Transverse colon (tissue), 4 donors: Measurements from ENCODE around the gene MIDN. TPM values are rescaled to one million over a fixed set of nuclear protein-coding genes. Genes with fewer than 3 reads are reported as not detected.

Source experiments
- DNase-seq: peaks from one replicate; pipeline ENCODE4 v3.0.0-alpha.2; 2019
- H3K27ac ChIP-seq, 4 donors: fragments of 200-600 bp; sonication (generic); 2 replicates each; pipeline ENCODE4 v1.5.1; 2016 to 2018; ENCODE audit warnings: inconsistent platforms in 4 of 4
- H3K27me3 ChIP-seq: fragments of 200-600 bp; sonication (generic); 2 replicates; pipeline ENCODE4 v1.5.1; 2017; ENCODE audit warnings: inconsistent platforms
- H3K36me3 ChIP-seq, 4 donors: fragments of 200-600 bp; sonication (generic); 2 replicates each; pipeline ENCODE4 v1.5.1; 2017 to 2019; ENCODE audit warnings: inconsistent platforms in 4 of 4
- H3K4me1 ChIP-seq, 4 donors: fragments of 200-600 bp; sonication (generic); 2 replicates each; pipeline ENCODE4 v1.5.1; 2017 to 2020; ENCODE audit warnings: inconsistent platforms in 4 of 4
- H3K4me3 ChIP-seq, 4 donors: fragments of 200-600 bp; sonication (generic); 1 replicate in 1 of 4; 2 replicates in 3 of 4; pipeline versions ENCODE4 v1.5.1 to v1.6.1; 2017 to 2019; ENCODE audit warnings: inconsistent platforms in 4 of 4
- H3K9me3 ChIP-seq, 2 donors: fragments of 200-600 bp; sonication (generic); 2 replicates each; pipeline ENCODE4 v1.5.1; 2017 to 2019; ENCODE audit warnings: inconsistent platforms in 2 of 2
- EP300 ChIP-seq: sonication (generic); formaldehyde crosslinking; IDR thresholded peaks from one replicate; pipeline ENCODE4 v1.6.1; 2017; ENCODE audit warnings: antibody characterized with exemption, low read depth
- POLR2A ChIP-seq: fragments of 450-650 bp; IDR thresholded peaks from one replicate; pipeline ENCODE4 v1.6.1; 2016; ENCODE audit warnings: antibody characterized with exemption, mild to moderate bottlenecking, moderate library complexity
- POLR2AphosphoS5 ChIP-seq, 3 donors: sonication (generic); formaldehyde crosslinking; IDR thresholded peaks; one replicate each; pipeline ENCODE4 v1.6.1; 2016; ENCODE audit warnings: antibody characterized with exemption in 3 of 3
- WGBS, 2 donors: methylation state at CpG; one replicate each; pipeline ENCODE4 v1.1.5; 2018; ENCODE audit warnings: low coverage in 1 of 2; 5-methylcytosine and 5-hydroxymethylcytosine counted together
- in situ Hi-C, 4 donors: fragments of 200-750 bp; cut with MboI; loops; one replicate each; pipeline versions ENCODE4 v1.15.0 to v1.15.1; 2017; ENCODE audit warnings: low sequenced_read_pairs in 3 of 4, low pct_ligation_motif_present in 1 of 4, low pct_unique_long_range_greater_than_20kb in 1 of 4
- intact Hi-C: fragments of 100-400 bp; cut with DNase I; formaldehyde crosslinking; loops from one replicate; pipeline ENCODE4 v1.15.1; 2023; ENCODE audit warnings: low total_unique reads
- total RNA-seq, 4 donors: library from RNA; depleted of rRNA; stranded (reverse); fragments of >200 nt; gene quantifications; one replicate each; pipeline ENCODE4 v1.1.0, GENCODE V29; 2016
- TF ChIP-seq, protein P1 (sequence below), 5 experiments: fragments of 200-600 bp in 3 of 5; fragments of 450-650 bp in 2 of 5; sonication (generic) in 3 of 5; IDR thresholded peaks; 1 replicate in 2 of 5; 2 replicates in 3 of 5; pipeline ENCODE4 v1.5.1; 2016 to 2017; ENCODE audit warnings: antibody characterized with exemption in 5 of 5, inconsistent platforms in 3 of 5, mild to moderate bottlenecking in 2 of 5, moderate library complexity in 1 of 5

Gene MIDN
- total RNA-seq, 4 donors from 2014 or later = 89.4 to 379 (median 116) TPM

DNA sequence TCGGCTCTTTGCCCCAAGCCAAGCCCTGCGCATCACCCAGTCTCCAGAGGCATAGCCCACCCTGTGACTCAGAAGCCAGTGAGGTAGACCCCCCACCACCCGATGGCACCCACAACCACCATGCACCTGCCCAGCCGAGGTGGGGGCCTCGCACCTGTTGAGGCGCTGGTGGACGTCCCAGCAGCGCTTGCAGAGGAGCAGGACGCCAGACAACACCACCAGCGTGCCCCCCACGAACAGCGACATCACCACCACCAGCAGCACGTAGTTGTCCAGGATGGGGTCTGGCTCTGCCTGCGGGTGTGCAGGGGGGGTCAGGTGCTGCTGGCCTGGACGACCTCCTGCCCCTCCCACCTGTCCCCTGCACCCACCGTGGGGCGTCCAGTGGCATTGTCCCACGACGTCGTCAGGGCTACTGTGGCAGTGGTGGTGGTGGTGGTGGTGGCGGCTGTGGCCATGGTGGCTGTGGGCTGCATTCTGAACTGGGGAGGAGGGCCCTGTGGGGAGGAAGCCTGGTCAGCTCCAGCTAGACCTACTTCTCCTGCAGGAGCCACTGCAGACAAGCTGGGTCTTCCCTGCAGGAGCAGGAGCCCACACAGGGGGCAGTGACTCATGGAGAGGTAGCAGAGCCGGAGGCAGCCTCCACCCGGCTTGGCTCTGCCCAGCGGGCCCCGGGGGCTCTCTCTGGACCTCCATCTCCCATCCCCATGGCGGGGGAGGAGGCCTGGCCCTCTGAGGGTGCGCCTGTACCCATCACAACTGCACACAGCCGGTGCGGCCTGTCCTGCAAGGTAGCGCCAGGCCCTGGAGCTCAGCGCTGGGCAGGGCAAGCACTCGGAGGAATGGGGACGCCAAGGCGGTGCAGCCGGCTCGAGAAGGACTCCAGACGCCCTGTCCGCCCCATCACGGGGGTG is 12.5 kb upstream of the MIDN start:
- Histone ChIP-seq H3K27ac (no peak overlapping the region), H3K4me3 (no peak overlapping the region), H3K9me3 (no peaks in the 10 kb centered on the region), H3K27me3 (peaks cover 46% of the 10 kb centered on the region), H3K4me1 (peaks cover 28 to 50% (median 39%) of the 10 kb centered on the region in 4 donors), H3K36me3 (no peaks in the 10 kb centered on the region)
- in situ Hi-C loops = no loop called here
- 62% methylated on average over 34 of the region's 39 CpGs; no CpG with 5 or more reads in 1 of the 2 donors for WGBS, 2 donors
- DNase-seq = no peak
- TF ChIP-seq EP300 = no peak
- TF ChIP-seq, protein P1, sequence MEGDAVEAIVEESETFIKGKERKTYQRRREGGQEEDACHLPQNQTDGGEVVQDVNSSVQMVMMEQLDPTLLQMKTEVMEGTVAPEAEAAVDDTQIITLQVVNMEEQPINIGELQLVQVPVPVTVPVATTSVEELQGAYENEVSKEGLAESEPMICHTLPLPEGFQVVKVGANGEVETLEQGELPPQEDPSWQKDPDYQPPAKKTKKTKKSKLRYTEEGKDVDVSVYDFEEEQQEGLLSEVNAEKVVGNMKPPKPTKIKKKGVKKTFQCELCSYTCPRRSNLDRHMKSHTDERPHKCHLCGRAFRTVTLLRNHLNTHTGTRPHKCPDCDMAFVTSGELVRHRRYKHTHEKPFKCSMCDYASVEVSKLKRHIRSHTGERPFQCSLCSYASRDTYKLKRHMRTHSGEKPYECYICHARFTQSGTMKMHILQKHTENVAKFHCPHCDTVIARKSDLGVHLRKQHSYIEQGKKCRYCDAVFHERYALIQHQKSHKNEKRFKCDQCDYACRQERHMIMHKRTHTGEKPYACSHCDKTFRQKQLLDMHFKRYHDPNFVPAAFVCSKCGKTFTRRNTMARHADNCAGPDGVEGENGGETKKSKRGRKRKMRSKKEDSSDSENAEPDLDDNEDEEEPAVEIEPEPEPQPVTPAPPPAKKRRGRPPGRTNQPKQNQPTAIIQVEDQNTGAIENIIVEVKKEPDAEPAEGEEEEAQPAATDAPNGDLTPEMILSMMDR (IDR thresholded peaks at IDR 0.05) = no peak
- TF ChIP-seq POLR2A = no peak
- no peak for TF ChIP-seq POLR2AphosphoS5 (IDR thresholded peaks at IDR 0.05)
- intact Hi-C loops = no loop called here

DNA sequence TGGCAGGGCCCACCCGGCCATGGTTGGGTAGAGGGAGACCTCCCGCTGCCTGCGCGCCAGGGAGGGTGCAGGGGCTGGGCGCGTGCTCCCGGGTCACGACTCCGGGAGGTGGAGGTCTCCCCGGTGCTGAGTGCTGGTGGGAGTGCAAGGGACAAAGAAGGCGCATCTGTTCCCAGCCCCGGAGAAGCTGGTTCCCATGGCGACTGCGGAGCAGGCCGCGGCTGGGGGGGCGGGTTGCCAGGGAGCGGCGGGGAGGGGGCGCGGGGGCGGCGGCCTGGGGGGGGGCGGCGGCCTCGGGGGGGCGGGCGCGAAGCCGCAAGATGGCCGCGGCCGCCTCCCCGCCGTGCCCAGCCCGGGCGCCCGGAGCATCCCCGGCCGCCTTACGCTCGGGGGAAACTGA is 11.8 kb upstream of the MIDN start:
- Histone ChIP-seq H3K9me3 (no peaks in the 10 kb centered on the region), H3K27ac (no peak overlapping the region), H3K4me3 (peak overlapping the region in 2 of 4 donors; percentile 40 to 56), H3K4me1 (peaks cover 32 to 55% (median 45%) of the 10 kb centered on the region in 4 donors), H3K36me3 (no peaks in the 10 kb centered on the region), H3K27me3 (peaks cover 46% of the 10 kb centered on the region)
- in situ Hi-C loops = no loop called here
- no peak for DNase-seq
- TF ChIP-seq, protein P1 (IDR thresholded peaks at IDR 0.05) = no peak
- TF ChIP-seq POLR2AphosphoS5 (IDR thresholded peaks at IDR 0.05) = no peak
- no peak for TF ChIP-seq POLR2A
- WGBS, 2 donors = 0 to 22% methylated on average over 12 to 21 of the region's 42 CpGs
- intact Hi-C loops = no loop called here

DNA sequence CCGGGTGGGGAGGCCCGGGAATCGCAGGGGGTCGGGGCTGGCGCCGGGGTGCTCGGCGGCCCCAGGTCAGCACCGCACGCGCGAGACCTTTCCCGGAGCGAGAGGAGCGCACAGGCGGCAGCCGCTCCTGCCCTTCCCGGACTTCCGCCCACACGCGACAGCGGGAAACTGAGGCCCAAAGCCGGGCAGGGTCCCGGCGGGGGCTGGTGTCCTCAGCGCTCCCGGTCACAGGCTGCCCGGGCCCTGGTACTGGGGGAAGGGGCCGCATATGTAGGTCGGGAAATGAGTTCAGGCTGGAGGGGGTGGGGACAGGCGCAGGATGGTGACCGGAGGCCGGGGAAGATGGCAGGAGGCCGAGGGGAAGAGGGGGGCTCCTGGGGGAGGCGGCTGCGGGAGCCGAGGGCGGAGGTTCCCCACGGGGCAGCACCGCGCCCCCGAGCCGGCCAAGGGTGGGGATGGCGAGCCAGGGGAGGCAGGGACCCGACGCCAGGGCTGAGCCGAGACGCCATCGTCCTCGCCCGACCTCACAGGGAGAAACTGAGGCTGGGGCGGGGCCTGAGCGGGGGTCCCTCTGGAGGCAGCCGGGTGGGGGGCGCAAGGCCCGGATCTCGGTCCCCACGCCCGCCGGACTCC is 11.2 kb upstream of the MIDN start:
- WGBS, 2 donors = 1% methylated on average over 44 of the region's 60 CpGs; no CpG with 5 or more reads in 1 of the 2 donors
- Histone ChIP-seq H3K4me1 (peaks cover 32 to 54% (median 45%) of the 10 kb centered on the region in 4 donors), H3K36me3 (no peaks in the 10 kb centered on the region), H3K27ac (peak overlapping the region in 1 of 4 donors; percentile 36), H3K27me3 (peaks cover 46% of the 10 kb centered on the region), H3K9me3 (no peaks in the 10 kb centered on the region), H3K4me3 (peak overlapping the region; percentile 29 to 56 (median 37))
- no peak for DNase-seq
- in situ Hi-C loops = no loop called here
- TF ChIP-seq EP300 (no peak), POLR2A (no peak), POLR2AphosphoS5 (IDR thresholded peaks at IDR 0.05) (no peak)
- TF ChIP-seq, protein P1 (IDR thresholded peaks at IDR 0.05) = no peak
- intact Hi-C loops = no loop called here

DNA sequence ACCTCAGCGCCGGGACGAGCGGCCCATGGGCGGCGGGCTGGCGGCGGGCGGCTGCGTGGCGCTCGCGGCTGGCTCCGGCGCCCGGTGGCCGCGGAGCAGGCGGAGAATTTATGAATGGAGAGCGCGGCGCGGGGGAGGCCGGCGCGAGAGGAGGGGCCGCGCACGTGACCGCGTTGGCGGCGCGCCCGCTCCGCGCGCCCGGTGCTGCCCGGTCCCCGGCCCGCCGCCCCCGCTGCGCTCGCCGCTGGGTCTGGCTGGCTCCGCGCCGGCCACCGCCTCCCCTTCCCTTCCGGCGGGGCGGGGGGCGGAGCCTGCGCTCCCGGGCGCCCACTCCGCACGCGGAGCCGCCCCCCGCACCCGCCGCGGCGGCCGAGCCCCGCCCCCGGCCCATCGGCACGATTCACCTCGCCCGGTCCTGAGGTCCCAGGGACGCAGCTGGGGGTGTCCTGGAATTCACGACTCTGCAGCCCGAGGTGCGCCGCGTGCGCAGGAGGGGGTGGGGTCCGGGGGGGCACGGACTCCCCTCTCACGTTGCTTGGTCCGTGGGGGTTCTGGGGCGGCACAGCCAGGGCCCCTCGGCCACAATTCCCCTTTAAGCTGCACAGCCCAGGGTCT is 10.5 kb upstream of the MIDN start, which contains the start of gene CBARP:
Gene CBARP (minus strand): TSS at position 252 of the 615 bp plus-strand sequence. CDS start 1,905 bp downstream, outside the sequence.
- peaks cover 46% of the 10 kb centered on the region for H3K27me3 ChIP-seq
- intact Hi-C loops = no loop called here
- WGBS, 2 donors = 1% methylated on average over 30 of the region's 87 CpGs; no CpG with 5 or more reads in 1 of the 2 donors
- H3K4me3 ChIP-seq = peak within 1 kb of the TSS; percentile 29 to 56 (median 37)
- no peaks in the 10 kb centered on the region for H3K36me3 ChIP-seq
- peaks cover 35 to 54% (median 45%) of the 10 kb centered on the region in 4 donors for H3K4me1 ChIP-seq
- peak within 1 kb of the TSS; percentile 4 to 99 (median 98) for H3K27ac ChIP-seq
- in situ Hi-C loops = no loop called here
- no peak for TF ChIP-seq EP300
- TF ChIP-seq POLR2A = no peak
- TF ChIP-seq, protein P1 (IDR thresholded peaks at IDR 0.05) = no peak
- no peak for TF ChIP-seq POLR2AphosphoS5 (IDR thresholded peaks at IDR 0.05)
- no peaks in the 10 kb centered on the region for H3K9me3 ChIP-seq
- DNase-seq = no peak
